Measurements from ENCODE around the gene PLXNA4.

The PLXNA4 gene
- long read RNA-seq = 0 reads

GRCh38 chr7:132575982-132576720 is at the start of gene PLXNA4:
TSS of gene PLXNA4 (minus strand) at chr7:132576470. CDS start at chr7:132508693, 67,777 bp downstream.
- Histone ChIP-seq H3K4me3 (replicated peaks; ENCODE audit: insufficient read depth, low read length) (no peak within 1 kb of the TSS), H3K27me3 (ENCODE audit: insufficient read depth, poor library complexity, severe bottlenecking) (peaks cover 60% of the 10 kb centered on the region), H3K27ac (replicated peaks) (no peak within 1 kb of the TSS)
- no peak for DNase-seq (ENCODE audit: low read depth in 1 of 2, low spot score in 1 of 2)
- TF ChIP-seq GABPA (IDR thresholded peaks at IDR 0.05; ENCODE audit: low read depth) (no peak), CTCF (IDR thresholded peaks at IDR 0.05; ENCODE audit: insufficient read depth, low read length) (no peak), REST (IDR thresholded peaks at IDR 0.05; ENCODE audit: insufficient replicate concordance, low read depth) (no peak), SPI1 (IDR thresholded peaks at IDR 0.05; ENCODE audit: borderline replicate concordance, low read depth) (no peak), POLR2AphosphoS5 (IDR thresholded peaks at IDR 0.05; ENCODE audit: low read depth) (no peak)

- TF ChIP-seq POLR2AphosphoS5 (IDR thresholded peaks at IDR 0.05; ENCODE audit: low read depth) = no peak
- no peak for TF ChIP-seq REST (IDR thresholded peaks at IDR 0.05; ENCODE audit: insufficient replicate concordance, low read depth)
- TF ChIP-seq SPI1 (IDR thresholded peaks at IDR 0.05; ENCODE audit: borderline replicate concordance, low read depth) = no peak
- TF ChIP-seq CTCF (IDR thresholded peaks at IDR 0.05; ENCODE audit: insufficient read depth, low read length) = no peak
- TF ChIP-seq GABPA (IDR thresholded peaks at IDR 0.05; ENCODE audit: low read depth) = no peak
- H3K4me3 ChIP-seq (replicated peaks; ENCODE audit: insufficient read depth, low read length) = no peak overlapping the region
- no peak overlapping the region for H3K27ac ChIP-seq (replicated peaks)
- DNase-seq (ENCODE audit: low read depth in 1 of 2, low spot score in 1 of 2) = no peak
- no peaks in the 10 kb centered on the region for H3K27me3 ChIP-seq (ENCODE audit: insufficient read depth, poor library complexity, severe bottlenecking)
Measured at GRCh38 chr7:132625651-132626050, 49.4 kb upstream of the PLXNA4 start.

GRCh38 chr7:132622081-132622480 is 45.8 kb upstream of the PLXNA4 start:
- no peak for DNase-seq (ENCODE audit: low read depth in 1 of 2, low spot score in 1 of 2)
- TF ChIP-seq SPI1 (IDR thresholded peaks at IDR 0.05; ENCODE audit: borderline replicate concordance, low read depth) (no peak), REST (IDR thresholded peaks at IDR 0.05; ENCODE audit: insufficient replicate concordance, low read depth) (no peak), GABPA (IDR thresholded peaks at IDR 0.05; ENCODE audit: low read depth) (no peak), CTCF (IDR thresholded peaks at IDR 0.05; ENCODE audit: insufficient read depth, low read length) (no peak), POLR2AphosphoS5 (IDR thresholded peaks at IDR 0.05; ENCODE audit: low read depth) (no peak)
- no peak overlapping the region for H3K27ac ChIP-seq (replicated peaks)
- no peaks in the 10 kb centered on the region for H3K27me3 ChIP-seq (ENCODE audit: insufficient read depth, poor library complexity, severe bottlenecking)
- H3K4me3 ChIP-seq (replicated peaks; ENCODE audit: insufficient read depth, low read length) = no peak overlapping the region
